Suppressor macrophage (primary cell): ENCODE measurements around the gene NOS1.
"Not testable (repeated sequence)": the region's sequence is repeated elsewhere in the genome, so short reads cannot be mapped to it uniquely, and the experiment has no call there.

Experiments used
- DNase-seq, 4 experiments: peaks; one replicate each; pipeline ENCODE4 v3.0.0-alpha.2; 2020 to 2022

Gene NOS1

DNA sequence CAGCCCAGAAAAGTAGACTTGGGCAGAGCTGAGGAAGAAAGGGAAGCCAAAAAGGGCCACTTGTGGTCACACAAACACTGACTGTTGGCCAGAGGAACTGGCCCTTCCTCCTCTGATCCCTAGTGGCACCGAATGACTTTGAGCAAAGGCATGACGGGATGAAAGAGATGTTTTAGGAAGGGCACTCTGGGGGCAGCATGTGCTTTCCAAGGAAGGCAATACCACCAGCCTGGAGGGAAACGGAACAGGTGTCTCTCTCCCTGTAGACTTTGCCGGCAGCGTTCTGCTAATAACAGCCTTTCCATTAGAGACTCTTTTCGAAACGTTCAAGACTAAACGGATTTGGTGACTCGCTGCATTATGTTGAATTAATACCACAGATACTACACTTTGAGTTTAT, 158.9 kb downstream of the NOS1 start:
- peak in 3 of 4 experiments; percentile 11 to 28 (median 14) for DNase-seq

GRCh38 chr12:117202033-117202432, 159.4 kb downstream of the NOS1 start:
- DNase-seq, result no peak

- peak in 1 of 4 experiments; percentile 4 for DNase-seq
These were observed 161.3 kb downstream of the NOS1 start for GRCh38 chr12:117199956-117200744.

- DNase-seq, result not testable (repeated sequence)
These were observed 165.1 kb downstream of the NOS1 start for GRCh38 chr12:117196334-117196733.

DNA sequence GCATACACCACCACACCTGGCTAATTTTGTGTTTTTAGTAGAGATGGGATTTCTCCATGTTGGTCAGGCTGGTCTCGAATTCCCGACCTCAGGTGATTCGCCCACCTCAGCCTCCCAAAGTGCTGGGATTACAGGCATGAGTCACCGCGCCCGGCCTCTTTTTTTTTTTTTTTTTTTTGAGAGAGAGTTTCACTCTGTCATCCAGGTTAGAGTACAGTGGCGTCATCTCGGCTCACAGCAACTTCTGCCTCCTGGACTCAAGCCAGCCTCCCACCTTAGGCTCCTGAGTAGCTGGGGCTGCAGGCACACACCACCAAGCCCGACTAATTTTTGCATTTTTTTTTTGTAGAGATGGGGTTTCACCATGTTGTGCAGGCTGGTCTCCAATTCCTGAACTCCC, 166.4 kb downstream of the NOS1 start:
- DNase-seq, result not testable (repeated sequence)

DNA sequence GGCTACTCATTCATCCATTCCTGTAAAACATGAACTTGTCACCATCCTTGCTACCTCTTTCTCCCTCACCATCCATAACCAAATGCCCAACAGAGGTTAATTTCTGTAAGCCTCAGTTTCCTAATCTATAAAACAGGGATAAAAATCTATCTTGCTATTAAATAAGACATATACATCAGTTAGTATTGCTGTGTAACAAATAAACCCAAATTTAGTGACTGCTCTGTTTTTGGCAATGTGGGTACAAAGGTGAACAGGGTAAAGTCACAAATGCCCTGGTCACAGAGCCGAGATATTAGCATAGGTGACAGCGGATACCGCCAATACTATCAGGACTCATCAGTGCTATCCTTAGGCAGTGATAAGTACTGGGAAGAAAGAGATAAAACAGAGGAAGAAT, 167.5 kb downstream of the NOS1 start:
- no peak for DNase-seq

GRCh38 chr12:117192581-117192980, 168.8 kb downstream of the NOS1 start:
- DNase-seq, result not testable (repeated sequence)

DNA sequence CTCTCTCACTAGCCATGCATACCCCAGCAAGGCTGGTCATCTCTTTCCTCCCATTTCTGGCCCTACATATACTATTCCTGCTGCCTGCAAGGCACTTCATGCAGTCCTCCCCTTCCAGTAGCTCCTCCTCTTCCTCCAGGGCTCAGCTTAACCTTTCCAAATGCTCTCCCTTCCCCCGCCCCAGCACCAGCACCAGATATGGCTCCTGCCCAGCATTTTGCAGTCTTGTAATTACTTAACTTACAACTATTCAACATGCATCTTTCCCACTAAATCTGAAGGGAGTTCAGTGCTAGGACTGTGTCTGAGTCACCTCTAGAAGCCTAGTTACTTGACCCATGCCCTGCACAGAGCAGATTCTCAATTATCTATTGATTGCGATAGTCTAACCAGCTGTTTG, 169.4 kb downstream of the NOS1 start:
- peak in 1 of 4 experiments; percentile 4 for DNase-seq

DNA sequence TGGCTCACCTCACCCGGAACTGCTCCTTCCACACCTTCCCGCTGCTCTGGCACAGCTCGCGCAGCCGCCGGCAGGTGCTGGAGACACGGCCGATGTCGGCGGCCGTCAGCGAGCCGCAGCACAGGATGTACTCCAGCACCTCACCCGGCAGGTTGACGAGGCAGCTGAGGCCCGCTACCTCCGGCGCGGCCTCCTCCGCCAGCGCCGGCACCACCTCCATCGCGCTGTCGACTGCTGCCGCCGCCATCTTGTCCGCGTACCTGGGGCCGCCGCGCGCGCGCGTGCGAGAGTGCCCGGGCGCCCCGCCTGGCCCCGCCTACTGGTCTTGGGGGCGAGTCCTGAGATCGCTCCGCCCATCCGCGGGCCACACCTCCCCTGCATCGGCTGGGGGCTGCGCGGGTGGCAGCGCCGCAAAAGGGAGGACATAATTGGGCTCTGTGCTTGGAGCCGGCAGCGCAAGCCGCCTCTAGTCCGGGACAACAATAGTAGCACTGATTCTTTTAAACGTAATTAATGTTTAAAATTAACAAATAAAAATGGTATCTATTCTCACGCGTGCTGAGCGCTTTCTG, 171.1 kb downstream of the NOS1 start, which contains the start of gene FBXO21:
Gene FBXO21, minus strand, starts transcription at position 261 of the 572 bp plus-strand sequence. Its CDS starts 14 bp downstream, at position 247.
- DNase-seq, result peak; percentile 88 to 96 (median 92)

DNA sequence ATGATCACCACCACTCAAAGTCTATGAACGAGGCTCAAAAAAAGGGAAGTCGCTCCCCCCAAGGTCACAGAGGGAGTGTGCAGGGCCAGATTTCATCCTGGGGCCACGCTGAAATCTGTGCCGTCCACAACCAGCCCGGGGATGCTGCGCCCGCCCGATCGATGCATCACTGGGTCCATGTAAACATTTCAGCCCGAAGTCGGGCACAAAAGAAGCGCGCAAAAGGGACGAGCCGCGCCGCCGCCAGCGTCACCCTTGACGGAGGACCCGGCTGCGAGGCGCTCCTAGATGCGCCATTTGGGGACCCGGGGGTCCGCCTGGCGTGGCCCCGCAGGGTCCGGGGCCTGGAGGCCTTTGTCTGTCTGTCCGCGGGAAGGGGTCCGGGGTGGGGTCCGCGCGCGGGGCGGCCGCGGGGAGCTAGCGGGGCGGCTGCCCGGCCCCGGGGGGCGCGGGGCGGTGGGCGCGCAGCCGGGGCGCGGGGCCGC, 171.7 kb downstream of the NOS1 start:
- peak; percentile 31 to 58 (median 39) for DNase-seq

DNA sequence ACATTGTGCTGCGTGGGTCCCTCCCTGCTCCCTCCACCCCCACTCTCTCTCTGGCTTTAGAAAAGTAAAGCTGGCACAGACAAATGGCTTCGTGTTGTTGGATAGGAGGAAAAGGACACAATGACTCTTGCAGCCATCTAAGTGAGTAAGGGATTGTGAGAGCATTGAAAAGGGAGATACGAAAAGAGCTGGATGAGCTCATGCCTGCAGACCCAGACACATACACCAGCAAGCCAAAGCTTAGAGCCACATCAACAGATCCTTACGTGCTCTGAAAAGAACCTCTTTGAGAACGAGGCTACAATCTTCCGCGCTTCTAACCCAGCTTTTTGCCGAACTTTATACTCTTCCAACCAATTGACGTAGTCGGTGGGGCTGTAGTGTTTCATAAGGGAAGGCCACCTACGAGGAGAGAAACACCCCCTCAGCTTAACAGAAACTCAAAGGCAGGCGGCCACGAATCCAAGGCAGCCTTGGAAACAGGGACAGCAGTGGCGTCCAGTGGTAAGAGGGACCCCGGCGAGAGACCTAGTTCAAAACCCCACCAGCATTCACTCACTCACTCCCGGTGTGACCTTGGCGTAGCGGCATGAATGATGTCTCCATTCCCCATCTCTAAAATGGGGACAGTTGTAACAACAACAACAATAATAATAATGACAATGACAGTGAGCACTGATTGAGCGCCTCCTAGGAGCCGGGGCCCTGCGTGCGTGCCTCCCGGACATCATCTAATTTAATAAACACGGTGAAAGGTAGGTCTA, 172.3 kb downstream of the NOS1 start:
- DNase-seq, result no peak

- no peak for DNase-seq
These were observed 173.2 kb downstream of the NOS1 start for GRCh38 chr12:117188121-117188665.

DNA sequence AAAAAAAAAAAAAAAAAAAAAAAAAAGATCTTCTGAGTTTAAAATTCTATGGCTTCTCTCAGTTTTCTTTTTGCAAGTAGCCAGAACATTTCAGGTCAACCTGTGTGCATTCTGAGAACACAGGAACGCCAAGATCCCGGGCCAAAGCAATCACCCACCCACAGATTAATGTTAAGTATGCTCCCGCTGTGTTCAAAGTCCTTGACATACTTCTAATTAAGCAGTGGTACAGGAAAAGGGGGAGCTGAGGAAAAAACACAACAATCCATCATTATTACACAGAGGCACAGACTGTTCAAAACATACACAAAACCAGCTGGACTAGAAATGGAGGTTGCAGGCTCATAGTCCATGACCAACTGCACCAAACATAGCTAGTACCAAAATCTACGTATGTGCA, 174.0 kb downstream of the NOS1 start:
- DNase-seq, result no peak

GRCh38 chr12:117182866-117183265, 178.6 kb downstream of the NOS1 start:
- no peak for DNase-seq

GRCh38 chr12:117181468-117181843, 180.0 kb downstream of the NOS1 start:
- not testable (repeated sequence) for DNase-seq

GRCh38 chr12:117180758-117181467, 180.5 kb downstream of the NOS1 start:
- no peak for DNase-seq

- no peak for DNase-seq
These were observed 182.7 kb downstream of the NOS1 start for GRCh38 chr12:117178745-117179144.

DNA sequence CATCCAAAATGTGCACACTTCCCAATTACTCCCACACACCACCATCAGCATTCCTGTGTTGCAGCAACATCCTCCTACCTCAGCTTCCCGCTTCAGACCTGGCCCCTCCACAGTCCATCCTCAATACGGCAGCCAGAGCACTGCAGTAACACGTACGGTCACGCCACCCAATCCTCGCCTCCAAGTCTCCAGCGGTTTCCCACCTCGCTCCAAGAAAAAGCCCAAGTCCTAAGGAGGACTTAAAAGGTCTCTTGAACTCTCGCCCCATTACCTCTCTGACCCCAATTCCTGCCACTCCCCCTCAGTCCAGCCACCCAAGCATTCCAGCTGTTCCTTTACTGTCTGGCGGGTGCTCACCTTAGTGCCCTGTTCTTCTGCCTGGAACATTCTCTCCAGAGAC, 183.1 kb downstream of the NOS1 start:
- no peak for DNase-seq

GRCh38 chr12:117172168-117172567, 189.3 kb downstream of the NOS1 start:
- no peak for DNase-seq

GRCh38 chr12:117171499-117172162, 189.8 kb downstream of the NOS1 start:
- DNase-seq, result no peak

DNA sequence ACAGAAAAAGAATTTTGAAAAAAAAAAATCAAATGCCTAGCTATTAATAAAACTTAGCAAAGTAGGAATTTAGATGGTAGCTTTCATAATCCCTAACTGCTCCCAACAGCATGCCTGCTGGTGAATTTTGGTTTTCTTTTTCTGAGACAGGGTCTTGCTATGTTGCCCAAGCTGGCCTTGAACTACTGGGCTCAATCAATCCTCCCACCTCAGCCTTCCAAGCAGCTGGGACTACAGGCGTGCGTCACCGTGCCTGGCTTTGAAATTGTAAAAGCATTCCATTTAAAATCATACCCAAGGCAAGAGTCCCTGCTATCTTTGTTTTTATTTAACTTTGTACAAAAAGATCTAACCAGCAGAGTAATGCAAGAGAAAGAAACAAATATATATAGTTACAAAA, 191.9 kb downstream of the NOS1 start:
- no peak for DNase-seq

- no peak for DNase-seq
These were observed 192.4 kb downstream of the NOS1 start for GRCh38 chr12:117168976-117169375.
